HG03521 (cell line): ENCODE measurements around the gene LYSMD1.

Source experiments
- ATAC-seq: cut with Tn5 transposase; IDR thresholded peaks from one replicate; pipeline ENCODE4 v1.9.1; 2021; ENCODE audit warnings: mild to moderate bottlenecking, moderate library complexity; ENCODE audit not compliant: unreplicated experiment

The LYSMD1 gene

GRCh38 chr1:151143057-151143435 lies 22.7 kb downstream of the LYSMD1 start:
- no peak for ATAC-seq

GRCh38 chr1:151142411-151143056 lies 23.2 kb downstream of the LYSMD1 start:
- ATAC-seq, result no peak

GRCh38 chr1:151137789-151138188 lies 27.9 kb downstream of the LYSMD1 start:
- ATAC-seq, result no peak

- no peak for ATAC-seq
Measured at GRCh38 chr1:151135433-151136385, 30.0 kb downstream of the LYSMD1 start.

GRCh38 chr1:151134991-151135390 lies 30.7 kb downstream of the LYSMD1 start:
- ATAC-seq, result no peak

GRCh38 chr1:151134396-151134795 lies 31.3 kb downstream of the LYSMD1 start:
- ATAC-seq, result no peak

- ATAC-seq, result no peak
Measured at GRCh38 chr1:151133018-151133806, 32.5 kb downstream of the LYSMD1 start.

GRCh38 chr1:151132335-151133017 lies 33.2 kb downstream of the LYSMD1 start:
- ATAC-seq, result no peak

- ATAC-seq, result no peak
Measured at GRCh38 chr1:151131701-151132334, 33.9 kb downstream of the LYSMD1 start.

- peak; percentile 54 for ATAC-seq
Measured at GRCh38 chr1:151130987-151131586, 34.6 kb downstream of the LYSMD1 start.

GRCh38 chr1:151128800-151129199 lies 36.9 kb downstream of the LYSMD1 start:
- no peak for ATAC-seq

GRCh38 chr1:151124763-151125403 lies 40.8 kb downstream of the LYSMD1 start:
- no peak for ATAC-seq

- ATAC-seq, result no peak
Measured at GRCh38 chr1:151113877-151114276, 51.8 kb downstream of the LYSMD1 start.
